GM12891 (cell line): ENCODE measurements around the gene LIN9.
"Not testable (repeated sequence)": the region's sequence is repeated elsewhere in the genome, so short reads cannot be mapped to it uniquely, and the experiment has no call there.

ENCODE experiments used
- DNase-seq: peaks from one replicate; pipeline ENCODE4 v3.0.0; 2011; ENCODE audit warnings: low spot score; ENCODE audit not compliant: insufficient read length
- FAIRE-seq: peaks from 2 replicates; lab custom pipeline; 2011; peaks lifted over from hg19 to GRCh38; lab: Jason Lieb, UNC
- PAX5 ChIP-seq: IDR thresholded peaks from 2 replicates; pipeline ENCODE4 v1.6.1; 2011; ENCODE audit warnings: low read length, moderate library complexity, mild to moderate bottlenecking; ENCODE audit not compliant: insufficient read depth, severe bottlenecking
- POLR2A ChIP-seq: IDR thresholded peaks from 2 replicates; pipeline ENCODE4 v1.6.1; 2011; ENCODE audit warnings: low read depth, low read length, control low read depth
- POLR2AphosphoS5 ChIP-seq: IDR thresholded peaks from 2 replicates; pipeline ENCODE4 v1.6.1; 2011; ENCODE audit warnings: low read depth, low read length, control low read depth
- POU2F2 ChIP-seq: IDR thresholded peaks from 2 replicates; pipeline ENCODE4 v1.6.1; 2011; ENCODE audit warnings: low read depth, mild to moderate bottlenecking, control low read depth, low read length, moderate library complexity
- SPI1 ChIP-seq: IDR thresholded peaks from 2 replicates; pipeline ENCODE4 v1.6.1; 2011; ENCODE audit warnings: low read depth, low read length, control low read depth
- TAF1 ChIP-seq: IDR thresholded peaks from 2 replicates; pipeline ENCODE4 v1.6.1; 2011; ENCODE audit warnings: low read depth, low read length, control low read depth

Gene LIN9

DNA sequence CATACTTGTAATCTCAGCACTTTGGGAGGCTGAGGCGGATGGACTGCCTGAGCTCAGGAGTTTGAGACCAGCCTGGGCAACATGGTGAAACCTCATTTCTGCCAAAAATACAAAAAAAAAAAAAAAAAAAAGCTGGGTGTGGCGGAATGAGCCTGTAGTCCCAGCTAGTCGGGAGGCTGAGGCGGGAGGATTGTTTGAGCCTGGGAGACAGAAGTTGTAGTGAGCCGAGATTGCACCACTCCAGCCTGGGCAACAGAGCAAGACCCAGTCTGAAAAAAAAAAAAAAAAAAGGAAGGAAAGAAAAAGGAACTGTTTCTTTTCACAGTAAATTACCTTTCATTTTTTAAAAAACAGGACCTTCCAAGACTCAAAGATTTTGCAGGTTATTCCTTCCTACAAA lies 29.5 kb downstream of the LIN9 start:
- no peak for FAIRE-seq
- TF ChIP-seq TAF1 (no peak), POU2F2 (no peak), POLR2AphosphoS5 (no peak)
- DNase-seq = no peak

DNA sequence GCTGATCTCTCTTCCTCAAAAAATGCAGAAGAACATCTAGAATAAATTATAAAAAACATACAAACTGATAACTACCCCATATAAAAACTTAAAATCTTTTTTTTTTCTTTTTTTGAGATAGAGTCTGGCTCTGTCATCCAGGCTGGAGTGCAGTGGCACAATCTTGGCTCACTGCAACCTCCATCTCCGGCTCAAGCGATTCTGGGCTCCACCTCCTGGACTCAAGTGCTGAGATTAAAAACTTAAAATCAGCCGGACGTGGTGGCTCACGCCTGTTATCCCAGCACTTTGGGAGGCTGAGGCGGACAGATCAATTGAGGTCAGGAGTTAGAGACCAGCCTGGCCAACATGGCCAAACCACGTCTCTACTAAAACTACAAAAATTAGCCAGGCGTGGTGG lies 31.1 kb downstream of the LIN9 start:
- TF ChIP-seq POLR2AphosphoS5 (no peak), TAF1 (no peak), SPI1 (no peak), POLR2A (no peak), POU2F2 (no peak), PAX5 (no peak)
- no peak for FAIRE-seq

GRCh38 chr1:226276987-226277386 lies 32.0 kb downstream of the LIN9 start:
- TF ChIP-seq POLR2AphosphoS5 = no peak
- DNase-seq (no peak), FAIRE-seq (no peak)

More for the DNA sequence above, 31.1 kb downstream of the LIN9 start:
- DNase-seq = no peak

GRCh38 chr1:226276077-226276682 lies 32.8 kb downstream of the LIN9 start:
- TF ChIP-seq PAX5 (no peak), POLR2AphosphoS5 (no peak), POU2F2 (no peak), POLR2A (no peak), SPI1 (no peak), TAF1 (no peak)
- FAIRE-seq (no peak), DNase-seq (no peak)

DNA sequence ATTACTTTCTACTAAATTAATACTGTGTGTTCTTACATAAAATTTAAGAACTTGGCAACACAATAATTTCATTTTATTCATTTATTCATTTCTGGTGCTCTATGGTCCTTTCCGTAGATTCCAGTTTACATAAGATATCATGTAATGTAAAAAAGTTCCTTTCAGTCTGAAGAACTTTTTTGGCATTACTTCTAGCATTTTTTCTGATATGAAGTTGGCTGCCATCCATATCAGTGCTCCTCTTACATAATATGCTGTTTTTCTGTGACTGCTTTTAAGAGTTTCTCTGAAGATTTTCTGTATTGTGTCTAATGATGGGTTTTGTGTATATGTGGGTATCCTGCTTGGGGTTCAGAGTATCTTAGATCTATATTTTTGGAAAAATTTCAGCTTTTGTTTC lies 34.8 kb downstream of the LIN9 start:
- TF ChIP-seq SPI1 (no peak), POLR2AphosphoS5 (no peak), POU2F2 (no peak), TAF1 (no peak), PAX5 (no peak), POLR2A (no peak)
- FAIRE-seq = no peak
- no peak for DNase-seq

GRCh38 chr1:226272233-226272902 lies 36.6 kb downstream of the LIN9 start:
- DNase-seq, FAIRE-seq: not testable (repeated sequence)

DNA sequence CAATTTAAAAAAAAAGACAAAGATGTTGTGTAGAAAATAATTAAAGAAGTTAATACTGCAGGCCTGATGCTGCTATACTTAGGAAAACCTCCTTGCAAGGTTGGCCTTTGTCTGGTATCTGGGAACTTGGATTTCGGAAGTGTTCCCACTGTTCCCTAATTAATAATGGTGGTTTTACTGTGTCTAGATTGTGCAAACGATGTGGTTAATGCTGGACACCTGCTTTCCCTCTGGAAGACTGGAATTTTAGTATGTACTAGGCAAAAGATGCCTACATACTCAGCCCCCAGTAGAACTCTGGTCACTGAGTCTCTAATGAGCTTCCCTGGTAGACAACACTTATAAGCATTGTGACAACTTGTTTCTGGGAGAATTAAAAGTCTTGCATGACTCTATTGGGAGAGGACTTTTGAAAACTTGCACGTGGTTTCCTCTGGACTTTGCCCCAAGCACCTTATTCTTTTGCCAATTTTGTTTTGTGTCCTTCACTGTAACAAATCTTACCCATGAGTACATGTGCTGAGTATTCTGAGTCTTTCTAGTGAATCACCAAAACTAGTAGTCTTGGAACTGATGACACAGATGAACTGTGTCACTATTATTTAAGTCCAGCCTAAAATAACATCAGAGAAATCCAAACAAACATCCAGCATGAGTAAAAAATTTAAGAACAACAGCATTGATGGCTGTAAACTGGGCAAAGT lies 40.4 kb downstream of the LIN9 start:
- TF ChIP-seq POU2F2 = no peak
- no peak for TF ChIP-seq TAF1
- no peak for TF ChIP-seq POLR2AphosphoS5
- no peak for TF ChIP-seq SPI1
- TF ChIP-seq PAX5 = no peak
- no peak for TF ChIP-seq POLR2A
- FAIRE-seq (no peak), DNase-seq (no peak)

DNA sequence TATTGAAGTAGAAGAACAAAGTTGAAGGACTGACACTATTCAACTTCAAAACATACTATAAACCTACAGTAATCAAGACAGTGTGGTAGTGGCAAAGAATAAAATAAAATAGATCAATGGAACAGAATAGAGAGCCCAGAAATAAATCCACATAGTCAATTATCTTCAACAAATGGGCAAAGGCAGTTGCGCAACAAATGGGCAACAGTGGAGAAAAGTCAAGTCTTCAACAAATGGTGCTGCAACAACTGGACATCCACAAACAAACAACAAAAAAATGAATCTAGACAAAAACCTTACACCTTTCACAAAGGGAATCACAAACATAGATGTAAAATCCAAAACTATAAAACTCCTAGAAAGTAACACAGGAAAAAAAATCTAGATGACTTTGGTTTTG lies 47.1 kb downstream of the LIN9 start:
- TF ChIP-seq POU2F2 = no peak
- TF ChIP-seq SPI1 = no peak
- no peak for TF ChIP-seq POLR2AphosphoS5
- TF ChIP-seq TAF1 = no peak
- no peak for TF ChIP-seq PAX5
- no peak for TF ChIP-seq POLR2A
- DNase-seq (no peak), FAIRE-seq (no peak)

- TF ChIP-seq PAX5 = no peak
- no peak for TF ChIP-seq TAF1
- no peak for TF ChIP-seq POLR2AphosphoS5
- no peak for TF ChIP-seq POU2F2
- no peak for TF ChIP-seq SPI1
- no peak for TF ChIP-seq POLR2A
- DNase-seq = no peak
- no peak for FAIRE-seq
These were observed 53.6 kb downstream of the LIN9 start for GRCh38 chr1:226255380-226255779.

DNA sequence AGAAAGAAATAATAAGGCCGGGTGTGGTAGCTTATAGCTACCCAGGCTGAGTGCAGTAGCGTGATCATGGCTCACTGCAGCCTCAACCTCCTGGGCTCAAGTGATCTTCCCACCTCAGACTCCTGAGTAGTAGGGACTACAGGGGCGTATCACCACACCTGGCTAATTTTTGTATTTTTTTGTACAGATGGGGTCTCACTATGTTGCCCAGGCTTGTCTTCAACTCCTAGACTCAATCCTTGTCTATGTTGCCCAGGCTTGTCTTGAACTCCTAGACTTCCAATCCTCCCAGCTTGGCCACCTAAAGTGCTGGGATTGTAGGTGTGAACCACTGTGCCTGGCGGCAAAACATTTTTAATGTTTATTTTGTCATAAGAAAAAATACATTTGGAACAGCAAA lies 55.0 kb downstream of the LIN9 start:
- FAIRE-seq = no peak
- DNase-seq = no peak
- TF ChIP-seq TAF1 = no peak

- not testable (repeated sequence) for FAIRE-seq, DNase-seq
These were observed 56.1 kb downstream of the LIN9 start for GRCh38 chr1:226252841-226253240.
